ENCODE measurements around the gene FGF16. TPM values are rescaled to one million over a fixed set of nuclear protein-coding genes. Genes with fewer than 3 reads are reported as not detected.
A peak's percentile ranks its signal among the peaks of the same experiment; 100 is the strongest.
"Not testable (repeated sequence)": the region's sequence is repeated elsewhere in the genome, so short reads cannot be mapped to it uniquely, and the experiment has no call there.

The FGF16 gene
- total RNA-seq, 2 donors from 2014 or later, result not detected

GRCh38 chrX:77441033-77441432 is 6.2 kb upstream of the FGF16 start:
- Mint-ChIP-seq H3K27ac (no peak overlapping the region), H3K36me3 (no peaks in the 10 kb centered on the region), H3K9me3 (no peaks in the 10 kb centered on the region)
- ATAC-seq (no peak), DNase-seq (ENCODE audit: low spot score in 2 of 2) (no peak)

- H3K27ac Mint-ChIP-seq, result peak overlapping the region in 1 of 2 donors; percentile 11
- no peaks in the 10 kb centered on the region for H3K9me3 Mint-ChIP-seq
- no peak for DNase-seq (ENCODE audit: low spot score in 2 of 2)
- H3K36me3 Mint-ChIP-seq, result no peaks in the 10 kb centered on the region
- ATAC-seq, result peak in 1 of 2 donors; percentile 55
Measured at GRCh38 chrX:77441479-77441878, 5.7 kb upstream of the FGF16 start.

GRCh38 chrX:77442728-77443127 is 4.5 kb upstream of the FGF16 start:
- H3K9me3 Mint-ChIP-seq, result no peaks in the 10 kb centered on the region

GRCh38 chrX:77444075-77444474 is 3.1 kb upstream of the FGF16 start:
- no peak overlapping the region for H3K27ac Mint-ChIP-seq
- H3K36me3 Mint-ChIP-seq, result no peaks in the 10 kb centered on the region
- H3K9me3 Mint-ChIP-seq, result no peaks in the 10 kb centered on the region
- no peak for DNase-seq (ENCODE audit: low spot score in 2 of 2)
- no peak for ATAC-seq

More at GRCh38 chrX:77442728-77443127, 4.5 kb upstream of the FGF16 start:
- Mint-ChIP-seq H3K36me3 (no peaks in the 10 kb centered on the region), H3K27ac (no peak overlapping the region)
- no peak for DNase-seq (ENCODE audit: low spot score in 2 of 2)
- ATAC-seq, result no peak

GRCh38 chrX:77444545-77444944 is 2.6 kb upstream of the FGF16 start:
- ATAC-seq (no peak), DNase-seq (ENCODE audit: low spot score in 2 of 2) (no peak)
- H3K27ac Mint-ChIP-seq, result no peak overlapping the region
- H3K9me3 Mint-ChIP-seq, result no peaks in the 10 kb centered on the region
- no peaks in the 10 kb centered on the region for H3K36me3 Mint-ChIP-seq

- no peaks in the 10 kb centered on the region for H3K9me3 Mint-ChIP-seq
- no peaks in the 10 kb centered on the region for H3K36me3 Mint-ChIP-seq
- no peak overlapping the region for H3K27ac Mint-ChIP-seq
- DNase-seq (ENCODE audit: low spot score in 2 of 2), result peak in 1 of 2 donors; percentile 14
- peak in 1 of 2 donors; percentile 27 for ATAC-seq
Measured at GRCh38 chrX:77446029-77446585, 1.1 kb upstream of the FGF16 start.

DNA sequence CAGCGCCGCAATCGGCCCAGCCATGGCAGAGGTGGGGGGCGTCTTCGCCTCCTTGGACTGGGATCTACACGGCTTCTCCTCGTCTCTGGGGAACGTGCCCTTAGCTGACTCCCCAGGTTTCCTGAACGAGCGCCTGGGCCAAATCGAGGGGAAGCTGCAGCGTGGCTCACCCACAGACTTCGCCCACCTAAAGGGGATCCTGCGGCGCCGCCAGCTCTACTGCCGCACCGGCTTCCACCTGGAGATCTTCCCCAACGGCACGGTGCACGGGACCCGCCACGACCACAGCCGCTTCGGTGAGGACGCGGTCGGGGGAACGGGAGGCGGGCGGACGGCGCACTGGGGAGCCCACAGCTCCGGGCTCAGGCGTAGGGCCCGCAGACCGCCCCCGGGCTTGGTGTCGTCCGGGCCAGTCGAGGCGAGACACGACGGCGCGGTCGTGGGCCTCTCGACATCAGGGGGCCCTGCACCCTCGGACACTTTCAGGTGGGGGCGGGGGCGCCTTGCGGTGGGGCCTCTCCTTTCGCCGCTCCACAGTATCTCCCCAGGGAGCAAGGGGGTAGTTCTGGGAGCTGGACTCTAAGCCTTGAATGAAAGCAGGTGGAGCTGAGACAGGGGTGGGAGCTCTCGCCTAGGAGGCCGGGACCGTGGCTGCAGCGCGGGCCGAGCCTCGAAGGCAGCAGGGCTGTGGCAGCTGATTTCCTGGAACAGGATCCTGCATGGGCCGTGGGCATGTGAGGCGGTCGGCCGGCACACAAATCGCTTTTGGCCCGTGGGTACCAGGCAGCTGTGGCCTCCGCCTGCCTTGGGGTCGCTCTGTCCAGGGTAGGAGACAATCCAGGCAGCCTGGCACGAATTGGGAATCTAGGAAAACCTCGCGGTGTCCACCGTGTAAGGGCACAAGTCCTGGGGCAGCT is 722 bp downstream of the FGF16 start:
- no peak overlapping the region for H3K27ac Mint-ChIP-seq
- H3K9me3 Mint-ChIP-seq, result no peaks in the 10 kb centered on the region
- DNase-seq (ENCODE audit: low spot score in 2 of 2), result no peak
- no peaks in the 10 kb centered on the region for H3K36me3 Mint-ChIP-seq
- ATAC-seq, result peak in 1 of 2 donors; percentile 17

DNA sequence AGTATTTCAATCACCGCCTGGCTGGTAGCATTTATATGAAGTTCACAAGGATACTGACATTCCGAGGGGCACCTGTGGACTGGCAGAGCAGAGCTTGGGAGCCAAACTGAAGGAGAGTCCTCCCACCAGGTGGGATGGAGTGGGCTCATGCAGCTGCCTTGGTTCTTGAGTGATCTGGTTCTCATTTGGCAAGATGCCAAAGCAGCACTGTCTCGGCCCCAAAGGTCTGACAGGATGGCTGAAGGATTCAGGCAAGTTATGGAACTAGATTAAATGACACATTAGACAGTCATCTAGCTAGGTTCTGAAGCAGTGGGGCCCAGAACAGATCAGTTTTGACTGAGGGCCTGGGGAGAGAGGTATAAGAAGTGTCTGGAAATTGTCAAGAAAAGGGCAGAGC is 3.2 kb downstream of the FGF16 start:
- H3K27ac Mint-ChIP-seq, result no peak overlapping the region
- DNase-seq (ENCODE audit: low spot score in 2 of 2) (no peak), ATAC-seq (peak in 1 of 2 donors; percentile 14)
- no peaks in the 10 kb centered on the region for H3K9me3 Mint-ChIP-seq
- H3K36me3 Mint-ChIP-seq, result no peaks in the 10 kb centered on the region

DNA sequence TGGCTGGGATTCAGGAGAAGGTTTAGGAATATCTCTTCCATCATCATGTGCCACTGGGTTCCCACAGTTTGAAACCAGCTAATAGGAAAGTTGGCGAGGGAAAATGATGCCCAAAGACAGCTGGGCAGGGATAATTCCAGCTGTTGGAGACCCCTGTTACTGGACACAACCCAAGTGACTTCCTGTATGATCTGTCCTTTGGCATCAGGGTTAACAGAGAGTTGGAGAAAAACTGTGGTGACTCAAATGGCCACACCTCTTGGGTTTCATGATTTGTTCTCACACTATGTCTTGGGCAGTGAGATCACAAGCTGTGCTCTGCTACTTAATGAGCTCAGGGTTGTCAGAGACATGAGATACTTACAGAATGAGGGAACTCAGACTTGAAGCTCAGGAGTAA is 3.8 kb downstream of the FGF16 start:
- H3K27ac Mint-ChIP-seq, result no peak overlapping the region
- H3K9me3 Mint-ChIP-seq, result no peaks in the 10 kb centered on the region
- ATAC-seq (peak in 1 of 2 donors; percentile 37), DNase-seq (ENCODE audit: low spot score in 2 of 2) (no peak)
- no peaks in the 10 kb centered on the region for H3K36me3 Mint-ChIP-seq

- no peak for ATAC-seq
Measured at GRCh38 chrX:77453190-77453589, 6.0 kb downstream of the FGF16 start.

GRCh38 chrX:77455437-77455836 is 8.2 kb downstream of the FGF16 start:
- Mint-ChIP-seq H3K9me3 (no peaks in the 10 kb centered on the region), H3K27ac (no peak overlapping the region), H3K36me3 (no peaks in the 10 kb centered on the region)
- no peak for DNase-seq (ENCODE audit: low spot score in 2 of 2)
- ATAC-seq, result no peak

More at GRCh38 chrX:77453190-77453589, 6.0 kb downstream of the FGF16 start:
- no peak overlapping the region for H3K27ac Mint-ChIP-seq
- H3K9me3 Mint-ChIP-seq, result no peaks in the 10 kb centered on the region
- no peaks in the 10 kb centered on the region for H3K36me3 Mint-ChIP-seq
- no peak for DNase-seq (ENCODE audit: low spot score in 2 of 2)

DNA sequence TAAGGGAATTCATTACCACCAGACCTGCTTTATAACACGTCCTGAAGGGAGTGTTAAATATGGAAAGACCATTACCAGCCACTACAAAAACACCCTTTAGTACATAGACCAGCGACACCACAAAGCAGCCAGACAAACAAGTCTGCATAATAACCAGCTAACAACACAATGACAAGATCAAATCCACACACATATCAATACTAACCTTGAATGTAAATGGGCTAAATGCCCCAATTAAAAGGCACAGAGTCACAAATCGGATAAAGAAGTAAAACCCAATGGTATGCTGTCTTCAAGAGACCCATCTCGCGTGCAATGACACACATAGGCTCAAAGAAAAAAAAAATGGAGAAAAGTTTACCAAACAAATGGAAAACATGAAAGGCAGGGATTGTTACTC is 36.9 kb downstream of the FGF16 start:
- Mint-ChIP-seq H3K9me3 (peaks cover 0 to 14% of the 10 kb centered on the region in 2 donors), H3K27ac (no peak overlapping the region), H3K36me3 (peaks cover 0 to 22% of the 10 kb centered on the region in 2 donors)
- ATAC-seq, result no peak
- no peak for DNase-seq (ENCODE audit: low spot score in 2 of 2)

- no peak overlapping the region for H3K27ac Mint-ChIP-seq
- DNase-seq (ENCODE audit: low spot score in 2 of 2), result no peak
- H3K36me3 Mint-ChIP-seq, result no peaks in the 10 kb centered on the region
- ATAC-seq, result no peak
- no peaks in the 10 kb centered on the region for H3K9me3 Mint-ChIP-seq
Measured at GRCh38 chrX:77493677-77494553, 46.7 kb downstream of the FGF16 start.

DNA sequence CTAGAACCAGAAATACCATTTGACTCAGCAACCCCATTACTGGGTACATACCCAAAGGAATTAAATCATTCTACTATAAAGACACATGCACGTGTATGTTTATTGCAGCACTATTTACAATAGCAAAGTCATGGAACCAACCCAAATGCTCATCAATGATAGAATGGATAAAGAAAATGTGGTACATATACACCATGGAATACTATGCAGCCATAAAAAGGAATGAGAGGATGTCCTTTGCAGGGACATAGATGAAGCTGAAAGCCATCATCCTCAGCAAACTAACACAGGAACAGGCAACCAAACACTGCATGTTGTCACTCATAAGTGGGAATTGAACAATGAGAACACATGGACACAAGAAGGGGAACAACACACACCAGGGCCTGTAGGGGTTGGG is 53.0 kb downstream of the FGF16 start:
- H3K27ac Mint-ChIP-seq; H3K9me3 Mint-ChIP-seq; ATAC-seq; H3K36me3 Mint-ChIP-seq; DNase-seq (ENCODE audit: low spot score in 2 of 2): not testable (repeated sequence)

GRCh38 chrX:77502951-77503525 is 55.8 kb downstream of the FGF16 start:
- no peaks in the 10 kb centered on the region for H3K36me3 Mint-ChIP-seq
- no peak overlapping the region for H3K27ac Mint-ChIP-seq
- ATAC-seq (no peak), DNase-seq (ENCODE audit: low spot score in 2 of 2) (no peak)
- no peaks in the 10 kb centered on the region for H3K9me3 Mint-ChIP-seq

GRCh38 chrX:77505227-77505626 is 58.0 kb downstream of the FGF16 start:
- Mint-ChIP-seq H3K36me3 (peaks cover 0 to 5% of the 10 kb centered on the region in 2 donors), H3K9me3 (no peaks in the 10 kb centered on the region), H3K27ac (no peak overlapping the region)
- DNase-seq (ENCODE audit: low spot score in 2 of 2) (no peak), ATAC-seq (no peak)

All from activated naive CD4-positive, alpha-beta T cell treated with anti-CD3 and anti-CD28 coated beads, Interleukin-2, amount 50 U/mL, for 72 hours (primary cell).